Measurements from ENCODE around the gene MAGED1.

DNA sequence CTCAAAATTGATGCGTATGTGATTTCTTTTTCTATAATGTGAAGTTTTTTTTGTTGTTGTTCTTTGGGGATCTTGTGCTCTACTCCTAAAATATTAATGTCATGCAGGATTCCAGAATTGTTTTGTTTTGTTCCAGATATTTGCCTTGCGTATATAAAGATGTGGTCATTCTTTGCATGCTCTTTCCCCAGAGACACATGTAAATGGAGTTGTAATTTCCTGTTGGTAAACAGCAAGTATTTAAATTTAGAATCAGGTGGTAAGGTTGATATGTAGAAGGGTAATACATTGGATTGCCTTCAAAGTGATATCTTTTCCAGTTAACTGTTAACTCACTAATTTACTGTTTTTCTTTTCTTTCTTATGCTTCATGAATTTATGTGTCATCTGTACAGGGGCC, 23.1 kb upstream of the MAGED1 start:
- TF ChIP-seq, protein P1, sequence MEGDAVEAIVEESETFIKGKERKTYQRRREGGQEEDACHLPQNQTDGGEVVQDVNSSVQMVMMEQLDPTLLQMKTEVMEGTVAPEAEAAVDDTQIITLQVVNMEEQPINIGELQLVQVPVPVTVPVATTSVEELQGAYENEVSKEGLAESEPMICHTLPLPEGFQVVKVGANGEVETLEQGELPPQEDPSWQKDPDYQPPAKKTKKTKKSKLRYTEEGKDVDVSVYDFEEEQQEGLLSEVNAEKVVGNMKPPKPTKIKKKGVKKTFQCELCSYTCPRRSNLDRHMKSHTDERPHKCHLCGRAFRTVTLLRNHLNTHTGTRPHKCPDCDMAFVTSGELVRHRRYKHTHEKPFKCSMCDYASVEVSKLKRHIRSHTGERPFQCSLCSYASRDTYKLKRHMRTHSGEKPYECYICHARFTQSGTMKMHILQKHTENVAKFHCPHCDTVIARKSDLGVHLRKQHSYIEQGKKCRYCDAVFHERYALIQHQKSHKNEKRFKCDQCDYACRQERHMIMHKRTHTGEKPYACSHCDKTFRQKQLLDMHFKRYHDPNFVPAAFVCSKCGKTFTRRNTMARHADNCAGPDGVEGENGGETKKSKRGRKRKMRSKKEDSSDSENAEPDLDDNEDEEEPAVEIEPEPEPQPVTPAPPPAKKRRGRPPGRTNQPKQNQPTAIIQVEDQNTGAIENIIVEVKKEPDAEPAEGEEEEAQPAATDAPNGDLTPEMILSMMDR (conservative IDR thresholded peaks at IDR 0.05 in 1 of 2, IDR thresholded peaks at IDR 0.05 in 1 of 2; ENCODE audit: low read depth in 1 of 2, low read length in 2 of 2): no peak
- no peak for TF ChIP-seq EZH2 (IDR thresholded peaks at IDR 0.05; ENCODE audit: low read length, missing control alignments)
